Camera-type eye (tissue), 1 donor: ENCODE measurements around the gene AMOT. TPM values are rescaled to one million over a fixed set of nuclear protein-coding genes. Genes with fewer than 3 reads are reported as not detected.

Experiments
- total RNA-seq: library from RNA; depleted of rRNA; stranded (reverse); fragments of >200 nt; gene quantifications from one replicate; pipeline ENCODE4 v1.2.3, GENCODE V29; 2014

AMOT gene, protein sequence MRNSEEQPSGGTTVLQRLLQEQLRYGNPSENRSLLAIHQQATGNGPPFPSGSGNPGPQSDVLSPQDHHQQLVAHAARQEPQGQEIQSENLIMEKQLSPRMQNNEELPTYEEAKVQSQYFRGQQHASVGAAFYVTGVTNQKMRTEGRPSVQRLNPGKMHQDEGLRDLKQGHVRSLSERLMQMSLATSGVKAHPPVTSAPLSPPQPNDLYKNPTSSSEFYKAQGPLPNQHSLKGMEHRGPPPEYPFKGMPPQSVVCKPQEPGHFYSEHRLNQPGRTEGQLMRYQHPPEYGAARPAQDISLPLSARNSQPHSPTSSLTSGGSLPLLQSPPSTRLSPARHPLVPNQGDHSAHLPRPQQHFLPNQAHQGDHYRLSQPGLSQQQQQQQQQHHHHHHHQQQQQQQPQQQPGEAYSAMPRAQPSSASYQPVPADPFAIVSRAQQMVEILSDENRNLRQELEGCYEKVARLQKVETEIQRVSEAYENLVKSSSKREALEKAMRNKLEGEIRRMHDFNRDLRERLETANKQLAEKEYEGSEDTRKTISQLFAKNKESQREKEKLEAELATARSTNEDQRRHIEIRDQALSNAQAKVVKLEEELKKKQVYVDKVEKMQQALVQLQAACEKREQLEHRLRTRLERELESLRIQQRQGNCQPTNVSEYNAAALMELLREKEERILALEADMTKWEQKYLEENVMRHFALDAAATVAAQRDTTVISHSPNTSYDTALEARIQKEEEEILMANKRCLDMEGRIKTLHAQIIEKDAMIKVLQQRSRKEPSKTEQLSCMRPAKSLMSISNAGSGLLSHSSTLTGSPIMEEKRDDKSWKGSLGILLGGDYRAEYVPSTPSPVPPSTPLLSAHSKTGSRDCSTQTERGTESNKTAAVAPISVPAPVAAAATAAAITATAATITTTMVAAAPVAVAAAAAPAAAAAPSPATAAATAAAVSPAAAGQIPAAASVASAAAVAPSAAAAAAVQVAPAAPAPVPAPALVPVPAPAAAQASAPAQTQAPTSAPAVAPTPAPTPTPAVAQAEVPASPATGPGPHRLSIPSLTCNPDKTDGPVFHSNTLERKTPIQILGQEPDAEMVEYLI
- total RNA-seq = 30.5 TPM

DNA sequence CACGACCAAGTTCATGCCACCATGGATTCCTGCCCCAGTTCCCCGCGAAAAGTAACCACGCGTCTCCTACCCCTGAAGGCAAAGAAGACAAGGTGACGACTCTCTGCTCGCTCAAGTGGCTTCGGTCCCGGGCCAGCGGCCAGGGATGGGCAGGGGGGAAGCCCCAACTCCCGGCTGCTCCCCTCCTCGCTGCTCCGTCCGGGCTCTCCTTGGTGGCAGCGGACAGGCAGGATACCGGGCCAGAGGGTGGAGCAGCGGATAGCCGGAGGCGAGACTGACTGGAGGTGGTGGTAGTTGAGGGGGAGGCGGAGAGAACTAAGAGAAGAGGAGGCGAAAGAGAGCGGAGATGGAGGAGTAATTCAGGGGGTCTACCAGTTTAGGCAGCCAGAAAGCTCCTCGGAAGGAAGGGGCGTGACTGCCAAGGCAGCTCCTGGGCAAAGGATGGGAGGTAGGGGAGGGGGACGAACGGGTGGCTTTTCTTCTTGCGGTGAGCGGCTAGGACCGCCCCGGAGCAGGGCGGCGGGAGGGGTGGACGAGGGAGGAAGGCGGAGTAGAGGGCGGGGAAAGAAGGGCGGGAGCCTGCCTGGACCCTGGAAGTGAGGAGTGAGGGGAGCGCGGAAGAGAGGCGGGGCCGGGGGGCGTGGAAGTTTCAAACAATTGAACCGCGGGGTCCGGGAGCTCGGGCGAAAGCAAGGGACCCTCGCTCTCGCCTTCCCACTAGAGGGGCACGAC is at the start of gene AMOT:
Gene AMOT, minus strand, starts transcription at position 450 of the 732 bp plus-strand sequence. CDS start 17,705 bp downstream, outside the sequence.

Other genes starting within 250 kb of the AMOT start
- gene LHFPL1, start 160.9 kb downstream of the AMOT start, total RNA-seq = 0.44 TPM